ENCODE results near the gene VAPA.
A peak's percentile ranks its signal among the peaks of the same experiment; 100 is the strongest.
"Not testable (repeated sequence)": the region's sequence is repeated elsewhere in the genome, so short reads cannot be mapped to it uniquely, and the experiment has no call there.

Gene VAPA

DNA sequence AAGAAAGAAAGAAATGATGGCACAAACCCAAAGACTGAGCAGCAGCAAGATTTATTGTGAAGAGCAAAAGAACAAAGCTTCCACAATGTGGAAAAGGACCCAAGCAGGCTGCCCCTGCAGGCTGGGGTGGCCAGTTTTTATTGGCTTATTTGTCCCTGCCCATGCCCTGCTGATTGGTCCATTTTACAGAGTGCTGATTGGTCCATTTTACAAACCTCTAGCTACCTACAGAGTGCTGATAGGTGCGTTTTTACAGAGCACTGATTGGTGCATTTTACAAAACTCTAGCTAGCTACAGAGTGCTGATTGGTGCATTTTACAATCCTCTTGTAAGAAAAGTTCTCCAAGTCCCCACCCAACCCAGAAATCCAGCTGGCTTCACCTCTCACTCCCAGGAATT lies 1.5 kb upstream of the VAPA start:
- not testable (repeated sequence) for DNase-seq (ENCODE audit: extremely low read depth in 1 of 2, low read depth in 1 of 2)

DNA sequence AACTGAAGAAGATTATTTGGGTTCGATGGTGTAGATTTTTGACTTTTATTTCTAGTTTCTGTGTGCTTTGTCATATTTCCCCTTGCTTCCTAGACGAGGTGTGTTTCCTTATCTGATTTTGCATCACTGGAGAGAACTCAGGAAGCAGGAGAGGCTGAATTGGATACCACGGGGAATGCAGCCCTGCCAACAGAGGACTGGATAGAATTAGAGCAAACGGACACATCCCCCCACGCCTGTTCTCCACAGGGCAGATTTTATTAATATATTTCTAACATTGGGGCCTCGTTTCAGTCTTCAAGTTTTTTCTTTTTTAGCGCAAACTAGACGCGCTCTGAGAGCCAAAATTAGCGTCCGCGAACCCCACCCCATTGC lies 678 bp upstream of the VAPA start:
- DNase-seq (ENCODE audit: extremely low read depth in 1 of 2, low read depth in 1 of 2), result no peak

DNA sequence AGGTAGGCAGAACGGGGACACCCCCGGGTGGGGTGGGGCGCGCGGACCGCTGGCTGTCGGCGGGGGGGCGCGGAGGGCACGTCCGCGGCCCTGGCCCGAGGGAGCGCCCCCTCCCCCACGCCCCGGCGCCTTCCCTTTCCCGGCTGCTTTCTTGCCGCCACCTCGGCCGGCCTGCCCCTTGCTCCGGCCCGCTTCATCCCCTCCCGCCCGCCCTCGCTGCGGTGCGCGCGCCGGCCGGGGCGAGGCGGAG lies 443 bp downstream of the VAPA start:
- DNase-seq (ENCODE audit: extremely low read depth in 1 of 2, low read depth in 1 of 2), result no peak

DNA sequence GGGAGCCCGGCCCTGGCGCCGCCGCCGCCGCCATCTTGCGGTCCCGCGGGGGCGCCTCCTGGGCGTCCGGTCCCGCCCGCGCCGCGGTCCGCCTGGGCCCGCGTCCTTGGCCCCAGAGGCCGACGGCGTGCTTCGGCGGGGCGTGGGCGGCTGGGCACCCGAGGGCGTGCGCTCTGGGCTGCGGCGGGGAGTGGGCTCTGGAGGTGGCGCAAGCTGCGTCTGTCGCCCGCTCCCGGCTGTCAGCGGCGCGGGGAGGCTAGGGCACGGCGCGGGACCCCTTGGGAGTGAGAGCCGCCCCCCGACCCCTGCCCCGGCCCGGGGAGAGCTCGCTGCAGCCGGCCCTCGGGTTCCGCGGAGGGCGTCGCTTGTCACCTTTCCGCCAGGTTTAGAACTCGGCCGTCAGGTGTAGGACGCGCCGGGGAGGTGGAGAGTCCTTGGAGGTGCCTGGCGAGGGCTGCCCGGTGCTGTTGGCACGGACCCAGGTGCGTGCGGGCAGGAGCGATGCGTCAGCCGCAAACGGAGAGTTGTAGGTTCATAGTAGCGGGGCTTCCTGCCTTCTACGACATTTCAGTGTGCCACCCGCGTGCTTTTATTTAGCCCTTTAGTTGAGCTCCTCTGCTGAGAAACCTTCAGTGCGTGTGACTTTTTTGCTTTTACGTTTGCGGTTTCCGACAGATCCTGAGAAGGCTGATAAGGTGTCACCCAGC lies 921 bp downstream of the VAPA start:
- DNase-seq (ENCODE audit: extremely low read depth in 1 of 2, low read depth in 1 of 2), result peak; percentile 55

DNA sequence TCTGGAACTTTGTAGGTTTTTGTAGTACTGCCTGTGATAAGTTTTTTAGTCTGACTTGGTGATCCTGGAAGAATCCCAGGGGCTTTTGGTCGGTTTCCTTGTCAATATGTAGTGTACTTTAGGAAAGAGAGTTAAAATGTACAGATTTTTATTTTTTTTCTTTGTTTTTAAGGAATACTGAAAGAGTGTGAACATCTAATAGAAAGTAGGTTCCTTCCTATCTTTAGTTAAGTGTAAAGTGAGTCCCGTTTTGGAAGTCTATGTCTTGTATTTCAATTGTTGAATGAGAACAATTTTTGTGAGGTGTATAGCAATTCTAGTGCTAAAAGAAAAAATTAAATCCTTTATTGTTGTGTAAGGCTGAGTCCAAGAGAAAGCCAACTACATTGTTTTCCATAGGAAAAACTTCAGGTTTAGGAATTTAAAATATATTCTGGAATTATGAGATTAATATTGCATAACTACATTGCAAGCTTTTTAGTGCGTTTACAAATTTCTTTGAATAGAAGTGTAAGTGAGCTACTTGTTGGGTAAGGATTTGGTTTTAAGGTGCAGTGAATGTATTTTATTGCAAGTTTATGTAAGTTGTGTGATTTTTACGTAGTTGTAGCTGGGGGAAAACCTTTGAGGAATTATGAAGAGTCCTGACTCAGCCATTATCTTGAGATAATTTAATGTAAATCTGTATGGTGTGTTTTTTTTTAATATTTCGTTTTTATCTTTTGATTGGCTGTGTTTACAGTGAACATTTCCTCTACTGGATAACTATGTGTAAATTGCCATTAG lies 1.7 kb downstream of the VAPA start:
- no peak for DNase-seq (ENCODE audit: extremely low read depth in 1 of 2, low read depth in 1 of 2)

DNA sequence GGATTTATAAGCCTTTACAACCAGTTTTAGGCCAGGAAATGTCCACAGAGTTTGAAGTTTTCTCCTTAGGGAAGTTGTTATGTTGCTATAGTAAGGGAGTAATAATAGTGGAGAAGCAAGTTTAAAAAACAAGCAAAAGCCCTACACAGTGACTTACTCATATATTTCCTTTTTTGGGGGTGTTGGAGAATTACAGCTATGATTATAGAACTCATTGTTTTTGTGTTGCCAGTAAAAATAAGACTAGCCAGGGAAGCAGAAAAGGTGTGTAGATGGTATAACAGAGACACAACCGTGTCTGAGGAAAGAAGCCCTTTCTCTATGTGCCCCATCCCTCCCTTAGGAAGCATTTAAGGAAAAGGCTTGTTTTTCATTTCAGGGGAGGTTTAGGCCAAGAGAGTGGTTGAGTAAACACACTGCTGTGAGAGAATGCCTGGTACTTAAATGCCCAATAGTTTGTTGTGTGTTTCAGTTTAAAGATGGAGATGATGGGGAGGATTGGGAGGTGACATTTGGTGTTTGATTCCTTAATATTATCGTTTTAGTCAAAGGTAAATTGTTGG lies 2.3 kb downstream of the VAPA start:
- DNase-seq (ENCODE audit: extremely low read depth in 1 of 2, low read depth in 1 of 2), result no peak

DNA sequence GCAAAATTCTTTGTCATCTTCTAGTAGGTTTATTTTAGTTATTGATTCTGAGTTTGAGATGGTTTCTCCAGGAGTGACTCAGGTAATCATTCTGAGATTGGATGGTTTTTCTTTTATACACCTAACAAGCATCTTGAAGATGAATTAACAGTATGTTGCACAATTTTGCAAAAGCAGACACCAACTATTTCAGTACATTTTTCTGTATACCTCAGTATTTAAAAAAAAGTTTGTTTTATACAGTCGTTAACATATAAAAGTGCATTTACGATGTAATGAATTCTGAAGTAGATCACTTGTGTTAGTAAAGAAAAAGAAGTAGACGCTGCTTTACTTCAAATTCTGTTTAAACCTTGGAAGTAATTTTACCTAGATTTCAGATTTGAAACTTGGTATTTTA lies 3.0 kb downstream of the VAPA start:
- no peak for DNase-seq (ENCODE audit: extremely low read depth in 1 of 2, low read depth in 1 of 2)

DNA sequence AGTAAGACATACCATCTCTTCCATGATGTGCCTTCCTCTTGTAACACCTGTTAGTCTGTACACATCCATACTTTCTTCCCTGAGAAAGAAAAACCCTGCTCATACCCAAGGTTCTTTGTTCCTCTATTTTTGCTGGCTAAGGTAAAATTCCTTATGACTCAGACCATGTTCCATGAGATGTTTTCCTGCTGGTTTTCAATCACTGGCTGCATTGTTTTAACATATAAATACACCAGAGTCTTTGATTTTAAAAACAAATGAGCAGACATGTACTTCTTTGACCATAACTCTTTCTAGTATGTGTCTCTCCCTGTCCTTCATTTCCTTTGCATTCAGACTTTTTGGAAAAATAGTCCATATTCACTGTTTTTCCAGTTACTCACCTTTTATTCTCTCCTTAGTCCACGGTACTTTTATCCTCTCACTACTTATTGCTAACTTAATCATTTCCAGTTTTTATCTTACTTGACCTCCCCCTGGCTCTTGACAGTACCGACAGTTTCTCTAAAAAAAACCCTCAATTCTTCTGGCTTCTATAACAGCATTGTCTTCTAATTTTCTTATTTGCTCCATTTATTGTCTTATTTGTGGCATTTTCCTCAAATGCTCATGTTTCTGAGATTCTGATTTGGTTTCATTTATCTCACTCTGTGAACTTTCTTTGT lies 4.3 kb downstream of the VAPA start:
- no peak for DNase-seq (ENCODE audit: extremely low read depth in 1 of 2, low read depth in 1 of 2)

DNA sequence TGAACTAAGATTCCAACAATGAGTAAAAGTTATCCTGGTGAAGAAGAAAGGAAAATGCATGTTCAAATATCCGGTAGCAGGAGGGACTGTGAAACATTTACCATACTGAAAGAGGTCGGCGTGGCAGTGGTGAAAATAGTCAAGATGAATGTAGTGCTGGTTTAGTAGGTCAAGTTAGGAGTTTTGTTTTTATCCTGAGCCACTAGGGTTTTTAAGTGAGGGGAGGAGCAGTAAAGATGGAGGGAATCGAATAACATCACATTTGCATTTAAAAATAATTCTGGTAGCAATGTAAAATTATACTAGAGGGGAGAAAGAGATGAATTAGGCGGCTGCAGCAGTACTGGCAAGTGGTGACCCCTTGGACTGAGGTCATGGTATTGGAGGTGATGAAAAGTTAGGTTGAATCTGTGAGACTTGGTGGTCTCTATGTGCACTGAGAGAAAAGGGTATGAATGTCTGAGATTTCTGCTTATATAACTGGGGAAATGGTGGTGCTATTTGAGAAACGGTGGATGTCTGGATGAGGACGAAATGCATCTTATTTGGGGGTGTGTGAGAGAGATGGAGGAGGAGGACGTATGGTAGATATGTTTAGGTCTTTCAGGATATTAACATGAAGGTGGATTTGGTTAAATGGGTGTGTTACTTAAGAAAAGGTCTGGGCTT lies 5.9 kb downstream of the VAPA start:
- DNase-seq (ENCODE audit: extremely low read depth in 1 of 2, low read depth in 1 of 2), result no peak

DNA sequence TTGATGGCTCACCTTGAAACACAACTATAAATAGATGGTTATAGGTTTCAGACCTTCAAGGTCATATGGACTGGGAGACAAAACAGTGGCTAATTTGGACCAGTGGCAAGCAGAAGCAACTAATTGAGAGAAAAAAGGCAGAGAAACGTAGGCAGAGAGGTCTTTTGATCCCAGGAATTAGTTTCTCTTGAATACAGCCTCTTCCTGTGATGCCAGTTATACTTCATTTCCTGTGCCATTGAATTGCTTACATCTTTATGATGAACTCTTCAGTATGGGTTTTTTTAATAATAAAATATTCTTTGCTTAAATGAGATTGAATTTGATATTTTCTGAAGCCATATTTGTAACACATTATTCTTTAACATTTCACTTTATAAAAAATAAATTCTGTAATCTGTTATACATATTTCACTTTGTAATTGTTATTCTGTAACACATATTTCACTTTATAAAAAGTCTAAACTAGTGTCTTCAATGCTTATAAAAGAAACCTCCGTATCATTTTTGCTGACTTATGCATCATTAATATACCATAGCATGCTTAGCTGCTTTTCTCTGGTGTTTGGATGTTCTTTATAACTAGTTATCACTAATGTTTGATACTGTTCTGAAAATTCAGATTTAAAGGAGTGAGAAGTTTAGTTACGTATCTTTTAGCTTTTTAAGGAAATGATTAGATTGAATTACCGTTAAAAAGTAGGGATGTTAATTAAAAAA lies 8.9 kb downstream of the VAPA start:
- no peak for DNase-seq (ENCODE audit: extremely low read depth in 1 of 2, low read depth in 1 of 2)

DNA sequence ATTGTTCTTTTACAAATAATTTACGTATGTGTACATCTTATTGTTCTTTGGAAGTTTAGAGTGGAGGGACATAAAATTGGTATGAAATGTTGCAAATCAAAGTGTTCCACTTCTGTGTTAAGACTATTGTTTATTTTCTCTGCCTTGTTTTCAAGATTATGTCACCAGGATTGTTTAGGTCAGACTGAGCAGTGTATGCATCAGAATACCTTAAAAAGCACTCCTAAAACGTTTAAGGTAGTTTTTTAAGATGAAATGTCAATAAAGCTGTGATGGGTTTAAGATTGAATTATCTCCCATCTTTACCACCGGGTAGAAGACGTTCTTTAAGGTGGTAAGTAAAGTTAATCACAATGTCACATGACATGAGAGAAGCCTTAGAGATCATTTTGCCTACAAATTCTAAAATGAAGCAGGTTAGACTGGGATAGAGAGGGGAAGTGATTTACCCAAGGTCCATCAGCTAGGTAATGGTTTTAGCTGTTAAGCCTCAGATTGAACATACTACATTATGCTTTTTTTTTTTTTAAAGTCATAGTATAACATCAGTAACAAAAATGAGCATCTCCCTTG lies 10.6 kb downstream of the VAPA start:
- DNase-seq (ENCODE audit: extremely low read depth in 1 of 2, low read depth in 1 of 2), result no peak

DNA sequence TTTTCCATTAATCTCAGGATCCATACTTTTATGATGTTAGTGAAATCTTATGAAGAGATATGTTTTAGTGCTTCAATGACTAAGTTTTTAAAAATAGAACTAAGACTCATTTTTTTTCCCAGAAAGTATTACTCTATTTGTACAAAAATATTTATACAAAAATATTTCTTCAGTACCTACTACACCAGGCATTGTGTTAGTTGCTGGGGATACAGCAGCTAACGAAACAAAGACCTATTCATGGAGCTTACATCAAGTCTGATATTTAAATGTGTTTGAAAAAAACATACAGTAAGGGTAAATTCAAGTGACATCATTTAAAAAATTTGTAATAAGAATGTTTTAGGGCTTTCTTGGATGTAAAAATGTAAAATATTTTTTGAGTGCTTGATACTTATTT lies 11.6 kb downstream of the VAPA start:
- DNase-seq (ENCODE audit: extremely low read depth in 1 of 2, low read depth in 1 of 2), result no peak

DNA sequence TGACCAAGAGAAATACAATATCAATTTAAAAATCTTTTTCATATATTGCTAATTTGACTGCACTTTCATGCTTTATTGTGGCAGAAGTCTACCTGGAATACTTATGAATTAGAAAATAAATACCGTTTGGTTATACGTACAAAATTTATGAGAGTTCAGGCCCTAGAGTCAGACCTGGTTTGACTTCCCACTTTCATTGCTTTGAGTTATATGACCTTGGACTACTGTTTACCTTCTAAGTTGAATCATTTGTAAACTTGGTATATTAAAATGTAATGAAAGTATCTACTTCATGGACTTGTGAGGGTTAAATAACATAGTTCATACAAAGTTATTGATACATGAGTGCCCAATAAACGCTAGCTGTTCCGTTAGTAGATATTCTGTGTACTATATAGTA lies 12.0 kb downstream of the VAPA start:
- DNase-seq (ENCODE audit: extremely low read depth in 1 of 2, low read depth in 1 of 2), result no peak

DNA sequence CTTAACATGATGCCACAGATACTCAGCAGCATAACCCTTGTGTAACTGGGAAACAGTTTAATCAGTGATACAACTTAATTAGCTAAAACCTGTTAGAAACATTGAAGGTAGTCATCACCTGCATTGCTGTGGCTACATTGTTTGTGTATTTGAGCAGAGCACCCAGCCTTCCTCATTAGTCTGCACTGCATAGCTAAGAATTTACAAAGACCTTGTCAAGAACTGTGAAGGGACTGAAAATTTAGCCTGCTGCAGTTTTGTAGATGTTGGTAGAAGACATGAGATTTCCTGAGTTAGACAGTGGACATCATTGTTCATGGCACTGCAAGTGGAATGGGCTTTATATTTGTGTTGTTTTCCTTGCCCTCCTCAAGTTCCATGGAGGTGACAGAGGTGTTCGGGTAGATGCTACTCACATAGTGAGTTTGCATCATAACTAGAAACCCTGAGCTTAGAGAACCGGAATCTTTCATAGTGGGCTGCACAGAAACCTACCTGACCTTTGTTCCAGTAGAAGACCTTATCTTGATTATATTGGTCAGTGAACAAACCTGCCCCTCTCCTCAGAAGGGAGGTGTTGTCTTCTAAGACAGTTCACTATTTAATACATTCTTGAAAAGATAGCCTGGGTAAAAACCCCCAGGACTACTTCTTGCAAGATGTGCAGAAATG lies 12.5 kb downstream of the VAPA start:
- no peak for DNase-seq (ENCODE audit: extremely low read depth in 1 of 2, low read depth in 1 of 2)

DNA sequence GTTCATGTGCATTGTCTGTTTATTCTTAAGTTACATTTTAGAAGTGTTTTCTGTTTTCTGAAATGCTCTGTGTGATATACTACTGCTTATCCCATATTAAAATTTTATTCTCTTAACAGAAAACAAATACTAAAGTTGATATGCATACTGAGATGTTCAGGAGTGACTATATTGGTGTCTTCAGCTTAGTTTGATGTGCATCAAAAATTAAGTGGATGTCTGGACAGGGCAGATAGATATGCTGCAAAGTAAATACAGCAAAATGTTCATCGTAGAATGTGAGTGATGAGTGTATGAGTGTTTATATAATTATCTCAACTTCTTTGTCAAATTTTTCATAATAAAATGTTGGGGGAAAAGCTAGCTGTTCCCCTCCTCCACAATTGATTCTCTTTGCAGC lies 13.2 kb downstream of the VAPA start:
- no peak for DNase-seq (ENCODE audit: extremely low read depth in 1 of 2, low read depth in 1 of 2)

DNA sequence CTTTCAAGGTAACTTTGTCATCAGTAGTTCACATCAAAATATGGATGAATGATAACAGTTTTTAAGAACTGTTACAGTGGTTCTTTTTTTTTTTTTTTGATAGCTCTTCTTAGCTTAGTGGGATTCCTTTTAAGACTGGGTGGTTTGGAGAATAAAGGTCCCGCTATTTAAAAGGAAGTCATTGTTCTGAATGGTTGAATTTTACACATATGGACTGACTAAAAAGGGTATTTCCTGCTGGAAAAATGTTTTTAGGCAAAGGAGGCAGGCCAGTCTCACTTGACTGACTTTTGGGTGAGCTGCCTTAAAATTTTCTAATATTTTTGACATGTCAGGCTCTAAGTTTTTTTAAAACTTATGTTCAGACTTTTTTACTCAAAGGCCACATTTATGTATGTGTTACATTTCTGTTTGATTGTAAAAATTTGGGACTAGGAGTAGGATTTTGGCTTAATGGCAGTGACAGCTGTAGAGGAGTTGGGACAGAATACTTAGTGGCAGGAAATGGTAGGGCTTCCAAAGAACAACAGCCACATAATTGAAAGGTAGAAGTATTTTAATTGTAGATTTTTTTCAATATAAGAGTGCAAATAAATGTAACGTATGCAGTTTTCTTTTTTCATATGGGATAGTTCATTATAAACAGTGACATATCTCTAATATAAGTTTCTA lies 13.7 kb downstream of the VAPA start:
- no peak for DNase-seq (ENCODE audit: extremely low read depth in 1 of 2, low read depth in 1 of 2)

DNA sequence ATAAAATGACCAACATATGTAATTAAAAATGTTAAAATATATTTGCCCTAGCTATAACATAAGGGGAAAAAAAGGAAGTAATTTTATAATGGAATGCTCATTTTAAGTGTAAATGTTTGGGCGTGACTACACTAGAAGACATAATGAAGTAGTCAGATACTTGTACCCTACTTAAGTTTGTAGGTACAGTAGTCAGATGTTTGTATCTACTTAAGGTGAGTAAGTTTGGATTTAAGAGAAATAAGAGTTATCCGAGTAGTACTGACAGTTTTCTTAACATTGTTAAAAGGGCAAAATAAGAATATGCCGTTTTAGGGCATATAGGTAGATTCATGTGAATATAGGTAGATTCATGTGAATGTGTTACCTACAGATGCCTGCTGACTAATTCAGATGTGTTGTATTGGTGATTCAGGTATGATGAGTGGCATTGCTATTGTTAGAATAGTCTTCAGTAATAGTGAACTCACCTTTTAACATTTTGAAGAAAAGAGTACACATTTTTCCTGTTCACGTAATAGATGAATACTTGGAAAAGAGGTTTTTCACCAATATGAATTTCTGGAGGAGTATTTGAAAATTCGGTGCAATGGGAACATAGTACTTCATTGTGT lies 14.9 kb downstream of the VAPA start:
- no peak for DNase-seq (ENCODE audit: extremely low read depth in 1 of 2, low read depth in 1 of 2)

DNA sequence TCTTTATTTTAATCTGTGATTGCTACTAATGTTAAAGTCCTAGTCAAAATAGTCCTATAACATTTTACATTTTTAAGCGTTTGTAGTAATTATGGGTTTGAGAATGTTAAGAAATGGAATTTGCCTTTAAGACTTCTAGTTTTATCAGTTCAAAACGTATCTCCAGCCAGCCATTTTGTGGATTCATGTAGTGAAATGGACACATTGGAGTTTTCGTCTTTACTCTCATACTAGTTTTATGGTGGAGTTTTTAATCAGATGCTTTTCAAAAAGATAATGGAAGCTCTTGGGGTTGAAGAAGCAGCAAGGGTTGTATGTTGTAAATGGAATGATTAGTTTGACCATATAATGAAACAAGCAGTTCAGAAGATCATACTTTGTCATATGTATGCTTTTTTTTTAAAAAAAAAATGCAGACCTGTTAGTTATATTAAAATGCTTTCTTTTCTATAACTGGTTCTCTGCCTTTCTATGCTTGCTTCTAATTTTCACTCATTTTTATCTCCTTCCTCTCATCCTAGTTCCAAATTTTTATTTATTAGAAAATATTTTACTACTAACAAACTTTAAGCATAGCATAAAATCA lies 16.6 kb downstream of the VAPA start:
- DNase-seq (ENCODE audit: extremely low read depth in 1 of 2, low read depth in 1 of 2), result no peak

DNA sequence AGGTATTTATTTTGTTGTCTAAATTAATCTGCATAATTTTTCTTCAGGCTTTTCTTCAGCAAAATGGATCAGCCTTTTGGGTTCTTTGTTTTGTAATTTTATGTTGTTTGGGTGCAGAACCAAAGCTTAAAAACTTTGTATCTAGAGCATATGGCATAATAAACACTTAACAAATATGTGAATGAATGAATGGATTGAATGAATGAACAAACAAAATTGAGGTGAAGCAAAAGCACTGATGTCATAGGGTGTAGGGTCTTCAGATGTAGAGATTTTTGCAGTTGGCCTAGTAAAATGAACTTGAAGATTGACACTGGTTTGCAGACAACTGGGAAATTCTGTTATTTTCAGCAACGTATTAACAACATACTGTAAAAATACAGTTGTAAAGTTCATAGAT lies 17.3 kb downstream of the VAPA start:
- no peak for DNase-seq (ENCODE audit: extremely low read depth in 1 of 2, low read depth in 1 of 2)
